ENCODE results near the gene CYP4B1. TPM values are rescaled to one million over a fixed set of nuclear protein-coding genes. Genes with fewer than 3 reads are reported as not detected.
"Not testable (repeated sequence)": the region's sequence is repeated elsewhere in the genome, so short reads cannot be mapped to it uniquely, and the experiment has no call there.

CYP4B1 gene
- total and polyA plus RNA-seq, 4 donors: 0.18 to 0.59 (median 0.18) TPM; not detected in 1

DNA sequence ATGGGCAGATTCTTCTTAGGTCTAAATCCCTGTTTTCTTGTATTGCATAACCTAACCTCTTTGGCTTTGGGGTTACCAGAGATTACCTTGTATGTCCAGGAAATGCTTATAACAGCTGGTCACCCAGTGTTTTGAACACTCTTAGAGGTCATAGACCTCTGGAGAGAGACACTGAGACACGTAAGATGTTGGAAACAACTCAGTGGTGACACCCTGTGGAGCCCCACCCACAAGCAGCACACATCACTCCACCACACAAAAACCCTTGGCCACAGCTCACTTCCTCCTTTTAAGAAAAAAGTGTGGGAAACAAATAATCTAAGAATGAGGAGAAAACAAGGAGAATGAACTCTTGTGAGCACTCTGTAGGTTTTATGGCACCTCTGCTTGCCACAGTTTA, 26.3 kb upstream of the CYP4B1 start:
- Histone ChIP-seq H3K4me1 (ENCODE audit: control insufficient read depth in 4 of 4, insufficient read depth in 4 of 4, low read length in 3 of 4) (no peaks in the 10 kb centered on the region), H3K27ac (ENCODE audit: low read depth in 1 of 2, low read length in 2 of 2) (no peak overlapping the region), H3K4me3 (ENCODE audit: low read depth in 1 of 3, low read length in 3 of 3) (no peak overlapping the region), H3K9me3 (ENCODE audit: control insufficient read depth in 4 of 4, low read length in 3 of 4) (peaks cover 10 to 21% (median 19%) of the 10 kb centered on the region in 4 donors), H3K27me3 (ENCODE audit: control insufficient read depth in 4 of 4, insufficient read depth in 4 of 4, low read length in 3 of 4) (no peaks in the 10 kb centered on the region), H3K9ac (ENCODE audit: low read depth in 1 of 2, low read length in 2 of 2) (no peak overlapping the region), H3K36me3 (ENCODE audit: control insufficient read depth in 4 of 4, insufficient read depth in 3 of 4, low read depth in 1 of 4, low read length in 3 of 4) (no peaks in the 10 kb centered on the region)
- TF ChIP-seq ATF3 (IDR thresholded peaks at IDR 0.05) (no peak), TAF1 (conservative IDR thresholded peaks at IDR 0.05) (no peak), EGR1 (IDR thresholded peaks at IDR 0.05; ENCODE audit: low read depth in 2 of 2) (no peak), HNF4A (conservative IDR thresholded peaks at IDR 0.05) (no peak), JUND (IDR thresholded peaks at IDR 0.05) (no peak), GABPA (IDR thresholded peaks at IDR 0.05 in 1 of 2, conservative IDR thresholded peaks at IDR 0.05 in 1 of 2) (no peak), YY1 (IDR thresholded peaks at IDR 0.05) (no peak), HNF4G (IDR thresholded peaks at IDR 0.05) (no peak)
- TF ChIP-seq, protein P1, sequence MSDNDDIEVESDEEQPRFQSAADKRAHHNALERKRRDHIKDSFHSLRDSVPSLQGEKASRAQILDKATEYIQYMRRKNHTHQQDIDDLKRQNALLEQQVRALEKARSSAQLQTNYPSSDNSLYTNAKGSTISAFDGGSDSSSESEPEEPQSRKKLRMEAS (IDR thresholded peaks at IDR 0.05): no peak
- DNase-seq (ENCODE audit: low spot score): no peak
- 36% methylated on average over 1 of the region's 1 CpG for WGBS

GRCh38 chr1:46774297-46774696, 24.5 kb upstream of the CYP4B1 start:
- 98% methylated on average over 1 of the region's 1 CpG for WGBS
- Histone ChIP-seq H3K9ac (ENCODE audit: low read depth in 1 of 2, low read length in 2 of 2) (no peak overlapping the region), H3K27ac (ENCODE audit: low read depth in 1 of 2, low read length in 2 of 2) (no peak overlapping the region), H3K27me3 (ENCODE audit: control insufficient read depth in 4 of 4, insufficient read depth in 4 of 4, low read length in 3 of 4) (no peaks in the 10 kb centered on the region), H3K9me3 (ENCODE audit: control insufficient read depth in 4 of 4, low read length in 3 of 4) (peaks cover 10 to 18% (median 16%) of the 10 kb centered on the region in 4 donors), H3K4me3 (ENCODE audit: low read depth in 1 of 3, low read length in 3 of 3) (no peak overlapping the region), H3K4me1 (ENCODE audit: control insufficient read depth in 4 of 4, insufficient read depth in 4 of 4, low read length in 3 of 4) (no peaks in the 10 kb centered on the region), H3K36me3 (ENCODE audit: control insufficient read depth in 4 of 4, insufficient read depth in 3 of 4, low read depth in 1 of 4, low read length in 3 of 4) (no peaks in the 10 kb centered on the region)
- no peak for DNase-seq (ENCODE audit: low spot score)
- no peak for TF ChIP-seq EGR1 (IDR thresholded peaks at IDR 0.05; ENCODE audit: low read depth in 2 of 2)
- no peak for TF ChIP-seq YY1 (IDR thresholded peaks at IDR 0.05)
- no peak for TF ChIP-seq FOXA1 (IDR thresholded peaks at IDR 0.05)
- TF ChIP-seq ATF3 (IDR thresholded peaks at IDR 0.05): no peak
- TF ChIP-seq REST (IDR thresholded peaks at IDR 0.05): no peak
- no peak for TF ChIP-seq GABPA (IDR thresholded peaks at IDR 0.05 in 1 of 2, conservative IDR thresholded peaks at IDR 0.05 in 1 of 2)
- TF ChIP-seq JUND (IDR thresholded peaks at IDR 0.05): no peak

DNA sequence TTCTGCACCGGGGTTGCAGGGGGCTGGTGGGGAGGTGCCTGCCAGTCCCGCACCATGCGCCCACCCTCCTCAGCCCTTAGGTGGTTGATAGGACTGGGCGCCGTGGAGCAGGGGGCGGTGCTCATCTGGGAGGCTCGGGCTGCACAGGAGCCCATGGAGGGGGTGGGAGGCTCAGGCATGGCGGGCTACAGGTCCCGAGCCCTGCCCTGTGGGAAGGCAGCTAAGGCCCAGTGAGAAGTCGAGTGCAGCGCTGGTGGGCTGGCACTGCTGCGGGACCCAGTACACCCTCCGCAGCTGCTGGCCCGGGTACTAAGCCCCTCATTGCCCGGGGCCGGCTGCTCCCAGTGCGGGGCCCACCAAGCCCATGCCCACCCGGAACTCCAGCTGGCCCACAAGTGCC, 20.4 kb upstream of the CYP4B1 start:
- not testable (repeated sequence) for H3K27ac ChIP-seq (ENCODE audit: low read depth in 1 of 2, low read length in 2 of 2); H3K9ac ChIP-seq (ENCODE audit: low read depth in 1 of 2, low read length in 2 of 2); H3K27me3 ChIP-seq (ENCODE audit: control insufficient read depth in 4 of 4, insufficient read depth in 4 of 4, low read length in 3 of 4); DNase-seq (ENCODE audit: low spot score); H3K4me1 ChIP-seq (ENCODE audit: control insufficient read depth in 4 of 4, insufficient read depth in 4 of 4, low read length in 3 of 4); H3K4me3 ChIP-seq (ENCODE audit: low read depth in 1 of 3, low read length in 3 of 3); H3K9me3 ChIP-seq (ENCODE audit: control insufficient read depth in 4 of 4, low read length in 3 of 4); H3K36me3 ChIP-seq (ENCODE audit: control insufficient read depth in 4 of 4, insufficient read depth in 3 of 4, low read depth in 1 of 4, low read length in 3 of 4)
- 91% methylated on average over 18 of the region's 18 CpGs for WGBS

Data from liver (tissue), 9 donors.